ENCODE data around the gene DIAPH3.

Gene DIAPH3

DNA sequence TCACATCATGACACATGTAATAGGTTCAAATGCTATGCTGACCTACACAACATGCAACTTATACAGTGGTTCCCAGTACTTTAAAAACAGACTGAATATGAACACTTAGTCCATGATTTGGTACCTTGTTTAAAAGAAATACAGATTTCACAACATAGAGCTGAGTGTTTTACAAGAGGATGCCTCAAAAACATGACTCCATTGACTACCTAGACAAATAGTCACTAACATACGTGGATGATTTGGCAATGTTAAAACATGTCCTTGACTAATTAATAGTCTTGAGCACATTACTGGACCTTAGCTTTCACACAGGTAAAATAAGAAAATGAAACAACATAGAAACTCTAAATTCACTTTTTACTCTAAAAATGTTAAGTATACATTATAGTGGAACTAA lies 300.1 kb downstream of the DIAPH3 start:
- no peak for DNase-seq (ENCODE audit: low spot score)

DNA sequence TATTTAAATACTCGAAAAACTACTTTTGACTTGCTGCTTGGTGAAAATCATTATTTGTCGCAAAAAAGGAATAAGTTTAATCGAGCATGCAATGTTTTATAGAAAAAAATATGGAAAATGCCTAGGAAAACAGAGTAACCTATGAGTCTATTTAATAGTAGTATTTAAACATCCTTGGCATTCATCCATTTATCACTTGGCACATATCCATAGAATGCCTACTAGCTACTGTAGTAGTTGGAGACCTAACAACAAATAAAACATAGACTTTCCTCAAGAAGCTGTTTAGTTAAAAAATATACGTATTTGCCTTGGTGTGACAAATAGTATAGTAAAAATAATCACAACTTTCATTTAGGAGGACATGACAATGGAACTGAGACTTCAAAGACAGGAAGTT lies 302.1 kb downstream of the DIAPH3 start:
- DNase-seq (ENCODE audit: low spot score) = no peak

DNA sequence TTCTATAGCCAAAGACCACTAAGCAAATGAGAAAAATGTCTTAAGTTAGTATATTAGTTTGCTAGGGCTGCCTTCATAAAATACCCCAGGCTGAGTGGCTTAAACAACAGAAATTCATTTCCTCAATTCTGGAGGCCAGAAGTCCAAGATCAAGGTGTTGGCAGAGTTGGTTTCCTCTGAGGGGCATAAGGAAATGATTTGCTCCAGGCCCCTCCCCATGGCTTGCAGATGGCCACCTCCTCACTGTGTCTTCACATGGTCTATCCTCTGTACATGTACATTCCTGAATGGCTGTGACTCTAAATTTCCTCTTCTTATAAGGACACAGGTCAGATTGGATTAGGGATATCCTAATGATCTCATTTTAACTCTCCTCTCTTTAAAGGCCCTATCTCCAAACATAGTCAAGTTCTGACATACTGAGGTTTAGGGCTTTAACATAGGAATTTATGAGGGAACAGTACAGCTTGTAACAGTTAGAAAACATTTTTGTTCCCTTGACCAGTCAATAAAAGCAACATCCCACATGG lies 307.4 kb downstream of the DIAPH3 start:
- DNase-seq (ENCODE audit: low spot score) = no peak

DNA sequence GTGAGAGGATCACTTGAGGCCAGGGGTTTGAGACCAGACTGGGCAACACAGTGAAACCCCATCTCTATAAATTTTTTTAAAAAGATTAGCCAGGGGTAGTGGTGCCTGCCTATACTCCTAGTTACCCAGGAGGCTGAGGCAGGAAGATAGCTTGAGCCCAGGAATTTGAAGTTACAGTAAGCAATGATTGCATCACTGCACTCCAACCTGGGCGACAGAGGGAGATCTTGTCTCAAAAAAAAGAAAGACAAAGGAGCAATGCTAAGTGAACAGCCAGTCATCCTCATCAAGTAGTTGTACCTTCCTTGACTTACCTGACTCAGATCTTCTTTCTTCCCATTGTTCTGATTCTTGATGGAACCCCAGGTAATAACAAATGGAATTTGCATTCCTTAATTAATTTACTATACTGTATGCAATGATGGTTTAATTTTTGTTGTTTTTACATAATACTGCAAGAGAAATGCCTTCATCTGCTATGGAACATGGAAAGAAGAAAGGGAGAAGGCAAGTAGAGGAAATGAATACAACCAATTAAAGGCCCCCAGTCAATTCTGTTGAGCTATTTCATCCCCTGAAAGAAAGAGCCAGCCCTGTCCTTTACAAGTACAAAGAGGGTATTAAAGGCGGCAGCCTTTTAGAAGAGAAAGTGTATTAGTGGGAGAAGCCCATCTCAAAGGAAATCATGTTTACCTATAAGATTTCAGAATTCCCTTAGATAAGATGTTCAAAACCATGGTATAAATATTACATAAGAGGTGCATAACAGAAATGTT lies 316.7 kb downstream of the DIAPH3 start:
- DNase-seq (ENCODE audit: low spot score) = no peak

DNA sequence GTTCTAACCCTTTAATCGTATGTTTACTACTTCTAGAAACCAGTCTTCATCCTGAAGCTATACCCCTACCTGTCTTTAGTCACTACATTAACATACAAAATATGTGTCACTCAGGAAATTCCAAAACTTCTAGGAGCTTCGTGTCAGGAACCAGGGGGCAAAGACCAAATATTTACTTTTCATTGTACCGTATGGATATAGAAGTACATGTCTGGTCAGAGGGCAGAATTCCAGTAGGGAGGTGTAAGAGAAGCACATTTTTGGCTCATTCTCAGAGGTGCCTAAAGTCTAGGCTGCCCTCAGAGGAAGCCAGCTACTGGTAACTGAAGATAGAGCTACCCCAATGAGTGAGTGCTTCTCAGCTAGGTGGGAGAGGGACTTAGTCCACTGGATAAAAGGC lies 320.7 kb downstream of the DIAPH3 start:
- DNase-seq (ENCODE audit: low spot score) = no peak

DNA sequence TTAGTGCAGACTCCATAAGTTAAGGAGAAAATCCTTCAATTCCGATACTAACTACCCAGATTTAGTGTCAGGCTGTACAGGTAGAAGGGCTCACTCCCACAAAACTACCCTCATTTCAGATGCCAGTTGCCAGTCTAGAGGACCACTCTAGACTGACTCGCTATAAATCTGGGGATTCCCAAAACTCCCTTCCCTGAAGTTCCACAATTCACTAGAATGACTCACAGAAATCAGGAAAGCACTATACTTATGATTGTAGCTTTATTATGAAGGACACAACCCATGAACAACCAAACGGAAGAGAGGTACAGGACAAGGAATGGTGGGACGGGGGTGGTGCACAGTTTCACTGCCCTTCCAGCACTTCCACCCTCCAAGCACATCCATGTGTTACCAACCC lies 321.2 kb downstream of the DIAPH3 start:
- DNase-seq (ENCODE audit: low spot score) = no peak

DNA sequence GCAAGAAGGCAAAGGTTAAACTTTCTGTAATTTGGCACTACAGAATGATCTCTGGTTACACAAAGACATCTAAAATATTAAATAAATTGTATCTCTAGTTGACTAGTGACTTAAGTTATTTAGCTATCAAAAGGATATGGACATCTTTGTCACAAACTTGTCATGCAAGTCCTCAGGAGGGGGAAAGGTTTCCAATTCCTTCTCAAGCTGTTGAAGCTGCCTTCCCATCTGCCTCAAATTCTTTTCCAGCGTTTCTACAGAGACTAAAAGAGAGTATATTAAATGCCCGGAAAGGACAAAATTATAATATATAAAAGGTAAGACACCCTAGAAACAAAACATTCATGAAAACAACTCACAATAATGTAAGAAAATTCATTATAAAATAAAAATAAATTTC lies 324.5 kb downstream of the DIAPH3 start:
- no peak for DNase-seq (ENCODE audit: low spot score)

DNA sequence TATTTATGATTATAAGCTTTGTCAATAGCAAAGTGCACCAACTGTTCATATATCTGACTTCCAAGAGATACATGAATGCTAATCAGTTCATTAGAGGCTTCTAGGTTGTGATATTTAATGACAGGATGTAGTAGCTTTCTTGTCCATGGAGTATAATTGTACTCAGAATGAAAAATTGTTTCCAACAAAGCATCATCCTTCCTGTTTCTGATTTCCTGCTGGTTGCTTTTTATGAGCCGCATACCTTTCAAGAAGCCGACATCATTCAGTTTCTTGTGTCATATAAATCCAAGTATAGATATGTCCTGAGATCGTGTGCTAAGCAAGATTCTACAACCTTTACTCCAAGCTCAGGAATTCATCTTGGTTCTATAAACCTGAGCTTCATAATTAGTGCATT lies 326.6 kb downstream of the DIAPH3 start:
- DNase-seq (ENCODE audit: low spot score) = no peak

DNA sequence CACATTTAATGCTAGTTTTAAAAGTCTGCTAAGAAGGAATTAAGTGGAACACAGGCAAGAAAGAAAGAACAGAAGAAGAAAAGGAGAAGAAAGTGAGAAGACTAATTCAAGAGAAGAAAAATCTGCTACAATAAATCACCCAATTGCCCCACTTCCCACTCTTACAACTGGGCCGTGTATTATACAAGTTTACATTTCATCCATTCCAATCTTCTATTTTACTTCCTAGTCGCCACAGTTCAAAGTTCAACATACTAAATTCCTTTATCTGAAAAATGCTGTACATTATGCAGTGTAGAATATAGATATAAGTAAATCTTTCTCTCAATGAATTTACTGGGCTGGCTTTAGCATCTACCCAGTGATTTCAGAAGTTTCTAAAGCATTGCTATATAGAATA lies 328.2 kb downstream of the DIAPH3 start:
- DNase-seq (ENCODE audit: low spot score) = no peak

DNA sequence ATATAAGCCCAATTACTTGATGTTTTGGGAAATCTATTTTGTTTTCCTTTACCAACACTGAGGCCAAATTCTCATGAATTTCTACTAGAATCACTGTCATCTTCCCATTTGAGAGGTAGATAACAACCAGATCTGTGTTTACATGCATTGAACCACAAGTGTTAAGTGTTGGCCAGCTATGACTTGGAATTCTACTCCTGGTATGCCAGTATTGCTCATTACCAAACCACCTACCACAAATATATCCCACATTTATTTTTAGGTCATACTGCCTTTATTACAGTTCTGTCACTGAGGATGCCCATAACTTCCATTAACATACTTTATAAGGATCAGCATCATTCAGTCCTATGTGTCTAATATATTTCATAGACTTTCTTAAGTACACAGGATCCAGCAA lies 328.9 kb downstream of the DIAPH3 start:
- DNase-seq (ENCODE audit: low spot score) = peak; percentile 50

DNA sequence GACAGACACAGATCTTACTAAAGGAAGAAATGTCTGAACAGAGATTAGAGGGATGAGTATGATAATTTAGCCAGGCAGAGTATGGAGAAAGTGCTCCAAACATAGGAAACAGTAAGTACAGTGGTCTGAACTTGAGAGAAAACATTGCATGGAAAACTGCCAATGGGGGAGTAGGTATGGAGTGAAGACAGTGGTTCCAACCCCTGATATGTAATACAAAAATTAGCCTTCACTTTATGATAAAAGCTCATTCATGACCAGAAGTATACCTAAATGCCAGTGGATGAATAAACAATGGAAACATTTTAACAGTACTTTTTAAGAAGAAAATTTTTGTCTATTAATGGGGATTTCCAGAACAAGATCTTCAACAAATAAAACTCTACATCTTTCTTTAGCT lies 334.0 kb downstream of the DIAPH3 start:
- no peak for DNase-seq (ENCODE audit: low spot score)

DNA sequence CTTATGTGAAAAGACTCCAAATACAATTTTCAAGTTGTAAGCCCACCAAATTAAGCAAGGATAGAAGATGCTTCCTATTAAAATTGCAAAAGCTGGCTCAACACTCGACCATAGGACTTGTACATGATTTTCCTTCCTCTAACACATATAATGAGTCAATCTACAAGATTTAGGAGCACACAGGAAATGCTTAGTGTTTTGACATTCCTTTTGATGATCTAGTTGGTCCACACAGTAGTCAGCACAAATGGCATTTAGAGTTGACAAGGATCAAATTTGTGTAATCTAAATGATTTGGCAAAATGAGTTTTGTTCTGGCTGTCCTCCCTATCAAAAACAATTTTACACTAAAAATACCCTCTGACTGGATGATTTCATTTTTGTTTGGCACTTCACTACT lies 340.2 kb downstream of the DIAPH3 start:
- peak; percentile 48 for DNase-seq (ENCODE audit: low spot score)

DNA sequence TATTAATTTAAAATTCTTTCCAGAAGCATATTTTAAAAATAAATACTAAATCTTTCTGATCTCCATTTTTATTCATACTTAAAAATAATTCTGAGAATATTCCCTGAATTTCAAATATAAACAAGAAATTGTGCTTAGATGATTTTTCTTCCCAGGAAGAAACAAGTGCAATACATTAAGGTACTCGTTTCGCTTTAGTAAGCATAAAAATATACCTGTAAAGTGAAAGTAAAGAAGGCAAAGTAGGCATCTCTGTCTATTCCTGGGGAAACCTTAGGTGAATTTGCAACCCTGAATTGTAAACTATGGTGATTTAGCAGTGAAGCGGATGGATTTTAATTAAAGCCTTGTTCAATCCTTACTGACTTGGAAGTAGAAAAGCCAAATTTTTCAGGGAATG lies 354.2 kb downstream of the DIAPH3 start:
- no peak for DNase-seq (ENCODE audit: low spot score)

DNA sequence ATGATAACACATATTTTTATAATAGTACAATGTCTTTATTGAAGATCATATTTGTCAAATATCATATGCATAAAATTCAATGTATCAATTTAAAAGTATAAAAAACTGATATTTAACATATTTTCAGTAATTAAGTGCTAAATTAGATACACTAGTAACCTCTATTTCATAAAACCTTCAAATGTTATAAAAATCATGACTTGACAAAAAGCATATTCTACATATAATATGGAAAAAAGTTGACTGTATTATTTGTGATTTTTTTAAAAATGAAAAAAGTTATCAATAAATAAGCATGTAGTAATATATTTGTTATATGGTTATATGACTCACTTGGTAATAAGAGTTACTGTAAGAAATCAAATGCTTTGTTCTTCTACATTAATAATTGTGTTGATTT lies 356.9 kb downstream of the DIAPH3 start:
- DNase-seq (ENCODE audit: low spot score) = no peak

DNA sequence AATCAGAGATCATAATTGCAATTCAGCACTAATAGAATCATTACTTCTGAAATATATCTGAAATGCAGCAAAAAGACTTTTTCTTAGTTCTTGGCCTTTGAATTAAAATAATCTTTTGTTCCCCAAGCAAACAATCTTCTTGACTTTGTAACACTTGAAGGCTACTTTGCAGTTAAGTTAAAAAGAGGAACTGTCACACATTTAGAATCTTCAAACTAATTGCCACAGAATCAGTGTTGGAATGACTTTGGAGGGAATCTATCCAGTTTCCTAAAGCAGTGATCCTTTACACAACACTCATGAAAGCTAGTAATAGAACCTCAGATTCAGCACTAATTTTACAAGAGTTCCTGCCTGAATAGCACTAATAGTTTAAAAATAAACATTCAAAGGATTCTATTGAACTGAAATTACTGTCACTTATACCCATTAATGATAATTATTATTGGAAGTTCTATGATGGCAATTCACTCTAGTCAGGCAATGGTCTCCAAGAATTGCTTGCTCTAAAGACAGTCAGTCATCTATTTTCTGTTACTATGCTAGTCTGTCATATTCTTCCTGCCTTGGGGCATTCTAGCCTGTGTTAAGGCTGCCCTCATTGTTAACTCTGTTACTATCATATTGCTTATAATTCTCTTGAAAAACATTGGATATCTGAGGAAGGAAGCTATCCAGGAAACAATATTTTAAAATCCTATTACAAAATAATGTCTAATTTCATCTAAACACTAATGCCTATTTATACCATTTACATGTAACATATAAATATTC lies 362.4 kb downstream of the DIAPH3 start:
- no peak for DNase-seq (ENCODE audit: low spot score)

DNA sequence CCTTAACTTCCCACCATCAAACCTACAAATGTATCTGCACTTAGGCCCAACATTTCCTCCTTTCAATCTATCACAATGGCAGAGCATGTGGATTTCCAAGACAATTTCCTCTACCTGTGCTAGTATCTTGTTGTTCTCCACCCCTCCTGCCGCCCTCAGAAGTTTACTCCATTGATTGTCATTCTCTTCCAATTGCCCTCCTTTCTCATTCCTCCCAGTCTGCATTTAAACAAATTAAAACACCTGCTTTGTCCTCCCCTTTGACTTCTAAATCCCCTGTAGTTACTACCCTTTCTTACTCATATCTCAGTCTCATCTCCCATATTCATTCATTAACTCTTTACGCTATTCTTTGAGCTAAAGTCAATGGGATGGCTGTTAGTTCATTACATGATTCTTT lies 370.6 kb downstream of the DIAPH3 start:
- no peak for DNase-seq (ENCODE audit: low spot score)

DNA sequence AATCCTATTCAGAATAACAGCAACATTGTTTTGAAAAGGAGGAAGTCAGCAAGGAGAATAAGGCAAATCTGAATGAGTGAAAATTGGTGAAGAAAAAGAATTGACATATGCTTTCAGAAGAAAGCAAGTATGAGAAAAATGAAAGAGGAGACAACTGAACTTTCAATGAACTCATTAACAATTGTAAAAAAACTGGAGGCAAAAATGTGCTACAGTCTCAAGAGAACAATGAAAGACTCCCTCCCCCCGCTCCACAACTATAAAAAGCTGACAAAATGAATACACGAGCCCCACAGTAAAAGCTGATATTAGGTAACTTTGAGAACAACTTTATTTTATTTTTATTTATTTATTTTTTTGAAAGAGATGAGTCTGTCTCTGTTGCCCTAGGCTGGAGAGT lies 373.1 kb downstream of the DIAPH3 start:
- DNase-seq (ENCODE audit: low spot score) = no peak

DNA sequence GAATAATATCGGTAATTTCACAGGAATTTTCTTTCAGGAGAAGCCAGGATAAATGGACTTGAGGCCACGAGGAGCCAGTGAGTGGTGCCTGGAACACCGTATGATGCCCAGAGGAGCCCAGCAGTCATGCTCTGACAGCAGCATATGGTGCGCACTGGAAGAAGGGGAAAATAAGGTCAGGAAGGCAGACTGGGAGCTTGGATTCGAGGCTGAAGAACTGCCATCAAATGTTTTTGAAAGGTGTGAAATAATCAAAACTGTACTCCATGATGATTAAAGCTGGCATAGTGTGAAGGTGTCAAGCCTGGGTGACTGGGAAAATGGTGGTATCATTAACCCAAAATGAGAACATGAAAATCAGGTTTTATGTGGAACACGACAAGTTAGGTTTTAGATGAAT lies 374.2 kb downstream of the DIAPH3 start:
- no peak for DNase-seq (ENCODE audit: low spot score)

DNA sequence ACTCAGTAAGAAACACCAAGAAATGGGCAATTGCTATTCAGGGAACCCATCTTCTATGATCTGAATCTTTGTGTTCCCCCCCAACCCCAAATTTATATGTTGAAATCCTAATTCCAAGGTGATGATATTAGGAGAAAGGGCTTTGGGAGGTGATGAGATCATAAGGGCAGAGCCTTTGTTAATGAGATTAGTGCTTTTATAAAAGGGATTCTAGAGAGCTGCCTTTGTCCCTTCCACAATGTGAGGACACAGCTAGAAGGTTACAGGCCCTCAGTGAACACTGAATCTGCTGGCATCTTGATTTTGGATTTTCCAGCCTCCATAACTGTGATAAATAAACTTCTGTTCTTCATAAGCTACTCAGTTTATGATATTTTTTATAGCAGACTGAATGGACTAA lies 376.0 kb downstream of the DIAPH3 start:
- no peak for DNase-seq (ENCODE audit: low spot score)

DNA sequence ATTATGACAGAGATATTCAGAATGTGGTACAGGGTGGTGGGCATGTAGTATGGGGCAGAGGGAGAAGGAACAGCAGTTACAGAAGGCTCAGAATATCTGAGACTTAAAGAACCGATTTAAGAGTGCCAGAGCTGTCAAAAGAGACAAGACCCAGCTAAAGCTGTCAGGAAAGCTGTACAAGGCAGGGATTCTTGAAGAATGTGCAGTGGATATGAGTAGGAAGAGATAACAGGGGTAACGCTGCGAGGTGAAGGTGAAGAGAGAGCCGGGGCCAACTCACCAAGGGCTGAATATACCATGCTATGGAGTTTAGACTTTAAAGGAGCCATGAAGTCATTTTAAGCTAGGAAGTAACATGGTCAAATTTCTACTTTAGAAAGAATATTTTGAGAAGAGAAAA lies 381.0 kb downstream of the DIAPH3 start:
- no peak for DNase-seq (ENCODE audit: low spot score)

DNA sequence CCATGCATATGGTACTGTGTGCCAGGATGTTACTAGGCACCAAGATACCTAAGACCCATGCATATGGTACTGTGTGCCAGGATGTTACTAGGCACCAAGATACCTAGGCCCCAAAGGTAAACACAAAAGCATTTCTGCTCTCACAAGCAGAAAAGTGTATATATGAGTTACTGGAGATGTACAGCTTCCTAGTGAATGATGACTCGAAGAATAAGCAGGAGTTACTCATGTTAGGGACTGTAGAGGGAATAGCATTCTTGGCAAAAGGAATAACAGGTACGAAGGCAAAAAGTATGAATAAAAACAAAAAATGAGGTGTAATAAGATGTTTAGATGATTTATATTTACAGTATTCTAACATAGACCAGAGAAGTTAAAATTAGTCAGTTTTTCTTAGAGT lies 383.7 kb downstream of the DIAPH3 start:
- no peak for DNase-seq (ENCODE audit: low spot score)

DNA sequence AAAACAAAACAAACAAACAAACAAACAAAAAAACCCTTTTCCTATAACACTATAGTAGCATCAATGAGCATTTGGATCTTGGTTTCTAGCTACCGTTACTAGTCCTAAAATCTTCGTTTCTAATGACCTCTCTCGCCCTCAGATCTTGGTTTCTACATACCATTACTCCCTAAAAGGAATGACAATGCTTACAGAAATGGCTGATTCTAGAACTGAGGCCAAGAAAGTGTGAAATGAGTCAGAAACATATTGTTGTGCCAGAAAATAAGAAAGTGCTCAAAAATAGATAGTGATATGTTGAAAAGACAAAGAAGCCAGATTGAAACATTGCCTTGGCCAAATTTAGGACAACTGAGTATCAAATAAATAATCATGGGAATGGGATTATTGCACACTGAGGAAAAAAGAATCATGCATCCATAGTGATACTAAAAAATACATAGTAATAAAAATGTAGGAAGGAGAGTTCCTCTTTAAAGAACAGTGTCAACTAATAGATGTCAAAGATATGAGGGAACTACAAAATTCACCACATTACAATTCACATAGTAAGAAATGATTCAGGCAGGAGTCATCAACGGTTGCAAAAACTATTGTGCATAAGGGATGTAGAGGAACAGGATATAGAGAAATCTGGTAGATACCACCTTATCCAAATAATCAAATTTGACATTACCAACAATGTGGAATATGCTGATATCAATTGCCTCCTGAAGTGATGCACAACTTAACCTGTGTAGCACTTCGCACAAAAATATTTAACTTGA lies 386.6 kb downstream of the DIAPH3 start:
- peak; percentile 62 for DNase-seq (ENCODE audit: low spot score)

DNA sequence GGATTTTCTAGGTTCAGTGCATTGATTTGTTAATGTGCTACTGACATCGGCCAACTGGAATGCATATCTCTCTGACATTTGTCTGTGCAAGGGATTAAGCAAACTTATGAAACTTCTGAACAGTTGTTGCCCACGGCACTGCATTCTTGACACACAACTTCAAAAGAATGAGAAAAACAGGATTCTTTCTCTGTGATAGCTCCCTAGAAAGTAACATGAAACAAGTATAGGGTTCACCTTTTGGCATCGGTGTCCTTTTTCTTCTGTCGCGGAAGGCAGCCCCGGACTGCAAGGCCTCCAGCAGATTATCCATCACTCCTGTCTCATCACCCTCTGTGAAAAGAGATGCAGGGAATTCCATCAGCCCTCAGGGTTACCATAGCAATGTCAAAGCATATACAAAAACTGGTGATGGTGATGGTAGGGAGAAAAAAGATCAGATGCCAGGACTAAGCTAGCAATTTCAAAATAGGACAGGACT lies 389.2 kb downstream of the DIAPH3 start:
- peak; percentile 62 for DNase-seq (ENCODE audit: low spot score)

All from AG08395 (cell line).